Activated T-cell treated with anti-CD3 and anti-CD28 coated beads for 4 hours (primary cell): ENCODE measurements around the gene OR5C1.
A peak's percentile ranks its signal among the peaks of the same experiment; 100 is the strongest.
"Not testable (repeated sequence)": the region's sequence is repeated elsewhere in the genome, so short reads cannot be mapped to it uniquely, and the experiment has no call there.

Experiments used
- DNase-seq: peaks from one replicate; pipeline ENCODE4 v3.0.0-alpha.2; 2020

The OR5C1 gene

GRCh38 chr9:122812736-122813135, 24.0 kb downstream of the OR5C1 start:
- DNase-seq: no peak

GRCh38 chr9:122814545-122814944, 25.8 kb downstream of the OR5C1 start:
- no peak for DNase-seq

- DNase-seq: no peak
Measured at GRCh38 chr9:122815544-122815943, 26.8 kb downstream of the OR5C1 start.

GRCh38 chr9:122816163-122816867, 27.6 kb downstream of the OR5C1 start:
- peak; percentile 21 for DNase-seq

GRCh38 chr9:122819326-122819725, 30.6 kb downstream of the OR5C1 start:
- DNase-seq: no peak

GRCh38 chr9:122819791-122820489, 31.2 kb downstream of the OR5C1 start:
- no peak for DNase-seq

GRCh38 chr9:122820490-122820845, 31.7 kb downstream of the OR5C1 start:
- no peak for DNase-seq

GRCh38 chr9:122821278-122821943, 32.7 kb downstream of the OR5C1 start:
- no peak for DNase-seq

- DNase-seq: no peak
Measured at GRCh38 chr9:122822056-122822455, 33.3 kb downstream of the OR5C1 start.

GRCh38 chr9:122822938-122823337, 34.2 kb downstream of the OR5C1 start:
- no peak for DNase-seq

- DNase-seq: no peak
Measured at GRCh38 chr9:122827761-122828093, 39.0 kb downstream of the OR5C1 start.

GRCh38 chr9:122828965-122829284, 40.2 kb downstream of the OR5C1 start:
- DNase-seq: not testable (repeated sequence)

GRCh38 chr9:122832194-122832593, 43.5 kb downstream of the OR5C1 start:
- DNase-seq: no peak

GRCh38 chr9:122835313-122835731, 46.6 kb downstream of the OR5C1 start:
- no peak for DNase-seq

- no peak for DNase-seq
Measured at GRCh38 chr9:122837266-122837850, 48.6 kb downstream of the OR5C1 start.

GRCh38 chr9:122838441-122838840, 49.7 kb downstream of the OR5C1 start:
- DNase-seq: not testable (repeated sequence)
